ENCODE results near the gene CHID1.

DNA sequence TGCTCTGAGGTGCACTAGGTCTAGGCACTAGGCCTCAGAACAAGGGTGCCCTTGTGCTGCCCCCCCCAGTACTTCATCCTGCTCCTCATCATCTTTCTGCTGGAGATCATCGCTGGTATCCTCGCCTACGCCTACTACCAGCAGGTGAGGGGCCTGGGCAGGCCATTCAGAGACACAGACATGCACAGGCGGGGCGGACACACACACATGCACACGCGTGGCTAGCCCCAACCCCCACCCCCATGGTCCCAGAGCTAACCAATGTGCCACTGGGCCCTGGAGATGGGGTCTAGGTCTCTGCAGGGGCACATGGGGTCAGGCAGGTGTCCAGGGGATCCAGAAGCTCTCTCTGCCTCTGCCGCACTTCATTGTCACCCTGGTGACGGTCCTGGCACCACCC lies 73.9 kb downstream of the CHID1 start:
- TF ChIP-seq, protein P1, sequence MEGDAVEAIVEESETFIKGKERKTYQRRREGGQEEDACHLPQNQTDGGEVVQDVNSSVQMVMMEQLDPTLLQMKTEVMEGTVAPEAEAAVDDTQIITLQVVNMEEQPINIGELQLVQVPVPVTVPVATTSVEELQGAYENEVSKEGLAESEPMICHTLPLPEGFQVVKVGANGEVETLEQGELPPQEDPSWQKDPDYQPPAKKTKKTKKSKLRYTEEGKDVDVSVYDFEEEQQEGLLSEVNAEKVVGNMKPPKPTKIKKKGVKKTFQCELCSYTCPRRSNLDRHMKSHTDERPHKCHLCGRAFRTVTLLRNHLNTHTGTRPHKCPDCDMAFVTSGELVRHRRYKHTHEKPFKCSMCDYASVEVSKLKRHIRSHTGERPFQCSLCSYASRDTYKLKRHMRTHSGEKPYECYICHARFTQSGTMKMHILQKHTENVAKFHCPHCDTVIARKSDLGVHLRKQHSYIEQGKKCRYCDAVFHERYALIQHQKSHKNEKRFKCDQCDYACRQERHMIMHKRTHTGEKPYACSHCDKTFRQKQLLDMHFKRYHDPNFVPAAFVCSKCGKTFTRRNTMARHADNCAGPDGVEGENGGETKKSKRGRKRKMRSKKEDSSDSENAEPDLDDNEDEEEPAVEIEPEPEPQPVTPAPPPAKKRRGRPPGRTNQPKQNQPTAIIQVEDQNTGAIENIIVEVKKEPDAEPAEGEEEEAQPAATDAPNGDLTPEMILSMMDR (IDR thresholded peaks at IDR 0.05; ENCODE audit: insufficient read depth, low read depth, low read length) = no peak
- TF ChIP-seq EZH2 (IDR thresholded peaks at IDR 0.05; ENCODE audit: insufficient read depth, low read length) = no peak

Measured in astrocyte (in vitro differentiated cells and primary cell).